Stimulated activated CD4-positive, alpha-beta T cell treated with anti-CD3 and anti-CD28 coated beads, Interleukin-1b, Interleukin-23, amount 100 ng/mL, for 1 hour (primary cell): Measurements from ENCODE around the gene TLE4.

Experiments used
- DNase-seq, 2 donors: peaks; one replicate each; pipeline ENCODE4 v3.0.0-alpha.2; 2020; ENCODE audit warnings: low read depth in 2 of 2

The TLE4 gene

GRCh38 chr9:79688363-79688762 is 116.6 kb downstream of the TLE4 start:
- no peak for DNase-seq

GRCh38 chr9:79689576-79689975 is 117.8 kb downstream of the TLE4 start:
- no peak for DNase-seq

GRCh38 chr9:79691496-79691895 is 119.7 kb downstream of the TLE4 start:
- no peak for DNase-seq

GRCh38 chr9:79692857-79693571 is 121.2 kb downstream of the TLE4 start:
- no peak for DNase-seq

GRCh38 chr9:79693750-79694149 is 122.0 kb downstream of the TLE4 start:
- DNase-seq = no peak

- DNase-seq = no peak
These were observed 122.4 kb downstream of the TLE4 start for GRCh38 chr9:79694208-79694607.

GRCh38 chr9:79694676-79695400 is 123.1 kb downstream of the TLE4 start:
- no peak for DNase-seq

- DNase-seq = no peak
These were observed 123.9 kb downstream of the TLE4 start for GRCh38 chr9:79695531-79696175.

GRCh38 chr9:79698967-79699366 is 127.2 kb downstream of the TLE4 start:
- DNase-seq = no peak

GRCh38 chr9:79699479-79699878 is 127.7 kb downstream of the TLE4 start:
- no peak for DNase-seq

- DNase-seq = no peak
These were observed 129.0 kb downstream of the TLE4 start for GRCh38 chr9:79700607-79701360.

GRCh38 chr9:79701651-79702050 is 129.9 kb downstream of the TLE4 start:
- no peak for DNase-seq

- no peak for DNase-seq
These were observed 133.9 kb downstream of the TLE4 start for GRCh38 chr9:79705704-79706103.

- DNase-seq = no peak
These were observed 134.7 kb downstream of the TLE4 start for GRCh38 chr9:79706512-79706911.

GRCh38 chr9:79707589-79707988 is 135.8 kb downstream of the TLE4 start:
- DNase-seq = no peak

GRCh38 chr9:79708541-79708940 is 136.8 kb downstream of the TLE4 start:
- no peak for DNase-seq

GRCh38 chr9:79709743-79710674 is 138.2 kb downstream of the TLE4 start:
- no peak for DNase-seq

GRCh38 chr9:79711874-79712273 is 140.1 kb downstream of the TLE4 start:
- no peak for DNase-seq

GRCh38 chr9:79719021-79719420 is 147.3 kb downstream of the TLE4 start:
- no peak for DNase-seq

GRCh38 chr9:79719989-79720388 is 148.2 kb downstream of the TLE4 start:
- no peak for DNase-seq
